CD8-positive, alpha-beta memory T cell (primary cell): ENCODE results near the gene ZNF664. TPM values are rescaled to one million over a fixed set of nuclear protein-coding genes. Genes with fewer than 3 reads are reported as not detected.

Source experiments
- CTCF ChIA-PET: fragments of 350-600 bp; sonication (Branson Sonifier 250); formaldehyde crosslinking; loops from one replicate; lab custom pipeline; 2021; ENCODE audit warnings: antibody characterized with exemption; lab: Charles Lee
- POLR2A ChIA-PET: fragments of 350-600 bp; sonication (Branson Sonifier 250); formaldehyde crosslinking; loops from one replicate; lab custom pipeline; 2021; ENCODE audit warnings: antibody characterized with exemption; lab: Charles Lee
- DNase-seq, 5 donors: peaks; one replicate each; pipeline versions ENCODE4 v3.0.0 to v3.0.0-alpha.2; 2020 to 2022; ENCODE audit warnings: mixed read lengths in 1 of 5
- H3K27ac ChIP-seq: one replicate; pipeline ENCODE4 v1.7.0; 2013; ENCODE audit warnings: low read depth, mild to moderate bottlenecking, low read length, moderate library complexity
- H3K27me3 ChIP-seq: 2 replicates; pipeline ENCODE4 v1.7.0; 2013; ENCODE audit warnings: low read length, mild to moderate bottlenecking; ENCODE audit not compliant: insufficient read depth, poor library complexity, severe bottlenecking
- H3K36me3 ChIP-seq: 2 replicates; pipeline ENCODE4 v1.7.0; 2013; ENCODE audit warnings: mild to moderate bottlenecking, low read length, moderate library complexity; ENCODE audit not compliant: insufficient read depth
- H3K4me1 ChIP-seq: 2 replicates; pipeline ENCODE4 v1.7.0; 2013; ENCODE audit warnings: mild to moderate bottlenecking, low read length, moderate library complexity; ENCODE audit not compliant: insufficient read depth
- H3K4me3 ChIP-seq: 2 replicates; pipeline ENCODE4 v1.7.0; 2013; ENCODE audit warnings: mild to moderate bottlenecking, low read length
- H3K9me3 ChIP-seq: 2 replicates; pipeline ENCODE4 v1.7.0; 2013; ENCODE audit warnings: mild to moderate bottlenecking, low read length
- H3K27ac Mint-ChIP-seq, 8 donors: one replicate each; pipeline ENCODE4 v1.8.0; 2020 to 2021; ENCODE audit warnings: mixed read lengths in 8 of 8, mild to moderate bottlenecking in 6 of 8, inconsistent platforms in 3 of 8, moderate library complexity in 3 of 8
- H3K27me3 Mint-ChIP-seq, 2 donors: one replicate each; pipeline ENCODE4 v1.8.0; 2020 to 2021; ENCODE audit warnings: mixed read lengths in 2 of 2, mild to moderate bottlenecking in 1 of 2, moderate library complexity in 1 of 2
- H3K36me3 Mint-ChIP-seq, 3 donors: one replicate each; pipeline ENCODE4 v1.8.0; 2020 to 2021; ENCODE audit warnings: mixed read lengths in 3 of 3, inconsistent platforms in 1 of 3, mild to moderate bottlenecking in 1 of 3
- H3K4me1 Mint-ChIP-seq, 3 donors: one replicate each; pipeline ENCODE4 v1.8.0; 2020 to 2021; ENCODE audit warnings: mixed read lengths in 3 of 3, inconsistent platforms in 1 of 3, mild to moderate bottlenecking in 1 of 3
- H3K4me3 Mint-ChIP-seq, 7 donors: one replicate each; pipeline ENCODE4 v1.8.0; 2020 to 2021; ENCODE audit warnings: mixed read lengths in 7 of 7, mild to moderate bottlenecking in 6 of 7, moderate library complexity in 4 of 7, inconsistent platforms in 2 of 7
- H3K9me3 Mint-ChIP-seq, 5 donors: one replicate each; pipeline ENCODE4 v1.8.0; 2020 to 2022; ENCODE audit warnings: mixed read lengths in 5 of 5, mild to moderate bottlenecking in 3 of 5, moderate library complexity in 2 of 5, inconsistent platforms in 1 of 5
- polyA plus RNA-seq: library from polyadenylated mRNA; unstranded; fragments of 300-500 nt; fragmentation: Illumina TruSeq; gene quantifications from one replicate; pipeline ENCODE4 v1.2.3, GENCODE V29; 2021
- total RNA-seq, 2 experiments: library from RNA; stranded (reverse); gene quantifications; one replicate each; pipeline ENCODE4 v1.2.3, GENCODE V29; 2021

The ZNF664 gene
- total and polyA plus RNA-seq, 3 experiments from 2014 or later = 10.8 to 75.8 (median 73.0) TPM

GRCh38 chr12:123933214-123933613 is 39.8 kb upstream of the ZNF664 start:
- CTCF ChIA-PET = no interaction called here

GRCh38 chr12:123934016-123934620 is 38.9 kb upstream of the ZNF664 start:
- ChIA-PET POLR2A (no interaction called here), CTCF (no interaction called here)
- H3K4me1 Mint-ChIP-seq = peaks cover 35 to 59% (median 40%) of the 10 kb centered on the region in 3 donors
- no peak overlapping the region for H3K4me3 Mint-ChIP-seq
- Histone ChIP-seq H3K9me3 (no peaks in the 10 kb centered on the region), H3K4me3 (no peak overlapping the region), H3K27ac (no peak overlapping the region), H3K27me3 (no peaks in the 10 kb centered on the region), H3K36me3 (no peaks in the 10 kb centered on the region), H3K4me1 (peaks cover 38% of the 10 kb centered on the region)
- H3K9me3 Mint-ChIP-seq = no peaks in the 10 kb centered on the region
- H3K27ac Mint-ChIP-seq = peak overlapping the region in 1 of 8 donors; percentile 36
- peaks cover 0 to 18% (median 8%) of the 10 kb centered on the region in 3 donors for H3K36me3 Mint-ChIP-seq
- H3K27me3 Mint-ChIP-seq = peaks cover 5 to 14% of the 10 kb centered on the region in 2 donors
- no peak for DNase-seq

More at GRCh38 chr12:123933214-123933613, 39.8 kb upstream of the ZNF664 start:
- Mint-ChIP-seq H3K27me3 (peaks cover 12 to 15% of the 10 kb centered on the region in 2 donors), H3K36me3 (peaks cover 0 to 16% (median 8%) of the 10 kb centered on the region in 3 donors), H3K9me3 (no peaks in the 10 kb centered on the region), H3K4me3 (peak overlapping the region in 1 of 7 donors; percentile 87), H3K27ac (peak overlapping the region in 1 of 8 donors; percentile 36), H3K4me1 (peaks cover 26 to 50% (median 31%) of the 10 kb centered on the region in 3 donors)
- no peak overlapping the region for H3K27ac ChIP-seq
- peaks cover 29% of the 10 kb centered on the region for H3K4me1 ChIP-seq
- no peak for DNase-seq
- no peak overlapping the region for H3K4me3 ChIP-seq
- H3K9me3 ChIP-seq = no peaks in the 10 kb centered on the region
- no peaks in the 10 kb centered on the region for H3K27me3 ChIP-seq
- POLR2A ChIA-PET = no interaction called here
- H3K36me3 ChIP-seq = no peaks in the 10 kb centered on the region

DNA sequence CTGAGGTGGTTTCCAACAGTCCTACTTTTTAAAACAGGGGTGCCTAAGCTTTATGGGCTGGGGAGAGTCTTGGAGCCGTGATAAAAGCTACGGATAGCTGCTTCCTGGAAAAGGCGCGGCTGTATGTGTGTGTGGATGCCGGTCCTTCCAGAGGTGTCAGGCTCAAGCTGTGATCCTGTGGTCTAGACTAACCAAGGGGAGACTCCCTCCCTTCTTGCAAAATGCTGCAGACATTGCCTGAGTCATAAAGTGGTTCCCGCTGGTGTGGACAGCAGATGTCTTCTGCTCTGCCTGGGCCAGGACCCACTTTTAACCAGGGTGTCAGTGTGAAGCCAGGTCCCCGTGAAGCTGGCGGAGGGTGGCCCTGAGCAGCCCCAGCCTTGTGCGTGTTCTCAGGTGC is 38.2 kb upstream of the ZNF664 start:
- no peaks in the 10 kb centered on the region for H3K27me3 ChIP-seq
- H3K9me3 Mint-ChIP-seq = no peaks in the 10 kb centered on the region
- ChIA-PET CTCF (interaction anchor here (2.5 kb wide), 1 partner anchor 29 kb away, joined by 6 read pairs; no protein-coding TSS in a partner anchor), POLR2A (no interaction called here)
- H3K4me1 Mint-ChIP-seq = peaks cover 36 to 61% (median 44%) of the 10 kb centered on the region in 3 donors
- H3K4me1 ChIP-seq = peaks cover 39% of the 10 kb centered on the region
- peaks cover 5 to 13% of the 10 kb centered on the region in 2 donors for H3K27me3 Mint-ChIP-seq
- H3K4me3 Mint-ChIP-seq = no peak overlapping the region
- H3K27ac Mint-ChIP-seq = peak overlapping the region in 2 of 8 donors; percentile 47 to 84
- H3K36me3 ChIP-seq = no peaks in the 10 kb centered on the region
- no peak overlapping the region for H3K4me3 ChIP-seq
- DNase-seq = no peak
- no peaks in the 10 kb centered on the region for H3K9me3 ChIP-seq
- no peak overlapping the region for H3K27ac ChIP-seq
- H3K36me3 Mint-ChIP-seq = peaks cover 0 to 20% (median 8%) of the 10 kb centered on the region in 3 donors

DNA sequence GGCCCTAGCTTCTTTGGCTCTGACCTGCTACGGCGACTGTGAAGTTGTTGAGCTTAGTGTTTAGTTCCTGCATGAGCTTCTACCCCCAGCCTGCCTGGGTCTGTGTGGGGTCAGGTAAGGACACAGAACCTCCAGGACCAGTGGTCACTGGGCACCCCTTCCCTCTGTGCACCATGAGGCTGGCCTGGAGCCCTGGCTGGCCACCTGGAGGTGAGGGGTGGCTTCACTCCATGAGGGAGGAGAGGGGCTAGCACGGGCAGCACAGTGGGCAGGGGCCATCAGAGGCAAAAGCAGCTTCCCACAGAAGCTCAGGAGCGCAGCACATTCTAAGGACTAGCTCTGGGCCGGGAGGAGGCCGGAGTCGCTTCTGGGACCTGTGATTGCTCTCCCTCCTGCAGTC is 37.1 kb upstream of the ZNF664 start:
- CTCF ChIA-PET = interaction anchor here (2.5 kb wide), 1 partner anchor 30 kb away, joined by 6 read pairs; no protein-coding TSS in a partner anchor
- H3K9me3 ChIP-seq = no peaks in the 10 kb centered on the region
- POLR2A ChIA-PET = no interaction called here
- peaks cover 39% of the 10 kb centered on the region for H3K4me1 ChIP-seq
- Mint-ChIP-seq H3K4me1 (peaks cover 38 to 61% (median 44%) of the 10 kb centered on the region in 3 donors), H3K36me3 (peaks cover 0 to 26% (median 11%) of the 10 kb centered on the region in 3 donors), H3K9me3 (no peaks in the 10 kb centered on the region), H3K4me3 (peak overlapping the region in 2 of 7 donors; percentile 41 to 53), H3K27ac (peak overlapping the region in 5 of 8 donors; percentile 72 to 92 (median 88)), H3K27me3 (peaks cover 5 to 7% of the 10 kb centered on the region in 2 donors)
- no peak for DNase-seq
- H3K27me3 ChIP-seq = no peaks in the 10 kb centered on the region
- no peak overlapping the region for H3K27ac ChIP-seq
- H3K4me3 ChIP-seq = no peak overlapping the region
- no peaks in the 10 kb centered on the region for H3K36me3 ChIP-seq

- peaks cover under 1 to 31% (median 11%) of the 10 kb centered on the region in 3 donors for H3K36me3 Mint-ChIP-seq
- H3K4me1 ChIP-seq = peaks cover 35% of the 10 kb centered on the region
- H3K9me3 Mint-ChIP-seq = no peaks in the 10 kb centered on the region
- peak overlapping the region; percentile 72 to 97 (median 87) for H3K27ac Mint-ChIP-seq
- peak overlapping the region; percentile 41 to 69 (median 53) for H3K4me3 Mint-ChIP-seq
- no peaks in the 10 kb centered on the region for H3K36me3 ChIP-seq
- POLR2A ChIA-PET = no interaction called here
- H3K4me1 Mint-ChIP-seq = peaks cover 37 to 57% (median 42%) of the 10 kb centered on the region in 3 donors
- CTCF ChIA-PET = interaction anchor here (2.5 kb wide), 1 partner anchor 31 kb away, joined by 6 read pairs; no protein-coding TSS in a partner anchor
- H3K27me3 Mint-ChIP-seq = peaks cover 4 to 5% of the 10 kb centered on the region in 2 donors
- H3K27ac ChIP-seq = no peak overlapping the region
- DNase-seq = no peak
- H3K27me3 ChIP-seq = no peaks in the 10 kb centered on the region
- no peaks in the 10 kb centered on the region for H3K9me3 ChIP-seq
- no peak overlapping the region for H3K4me3 ChIP-seq
Measured at GRCh38 chr12:123936471-123936870, 36.5 kb upstream of the ZNF664 start.

DNA sequence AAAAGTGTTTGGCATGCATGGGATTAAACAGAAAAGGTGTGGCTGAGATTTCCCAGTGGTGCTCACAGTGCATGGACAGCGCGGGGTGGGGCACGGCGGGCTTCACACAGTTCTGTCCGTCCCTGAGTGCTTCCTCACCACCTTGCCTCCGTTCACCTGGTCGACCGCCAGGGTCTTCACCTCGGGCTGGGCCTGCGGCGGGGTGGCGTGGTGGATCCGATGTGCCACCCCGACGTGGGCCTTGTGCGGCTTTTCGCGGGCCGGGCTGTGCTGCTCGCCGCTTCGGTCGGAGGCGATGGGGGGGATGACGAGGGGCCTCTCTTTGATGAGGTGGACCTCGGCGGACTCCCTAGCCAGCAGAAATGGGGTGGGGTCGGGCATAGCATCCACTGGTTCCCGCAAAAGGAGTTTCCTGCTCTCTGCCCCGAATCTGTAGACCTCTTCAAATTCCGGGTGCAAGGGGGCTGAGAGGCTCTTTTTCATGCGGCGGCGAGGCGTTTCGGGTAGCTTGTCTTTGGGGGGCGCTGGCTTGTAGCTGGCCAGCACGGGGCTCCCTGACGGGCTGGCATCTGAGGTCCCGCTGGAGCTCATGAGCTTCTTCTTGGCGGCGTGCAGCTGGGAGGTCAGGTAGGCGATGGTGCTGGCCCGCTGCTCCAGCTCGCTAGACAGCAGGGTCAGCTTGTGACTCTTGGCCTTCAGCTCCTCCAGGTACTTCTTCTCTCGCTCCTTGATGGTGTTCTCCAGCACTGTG is 35.9 kb upstream of the ZNF664 start:
- no peak for DNase-seq
- peaks cover 30 to 50% (median 35%) of the 10 kb centered on the region in 3 donors for H3K4me1 Mint-ChIP-seq
- Histone ChIP-seq H3K27me3 (no peaks in the 10 kb centered on the region), H3K27ac (peak overlapping the region; percentile 13), H3K36me3 (no peaks in the 10 kb centered on the region), H3K4me3 (peak overlapping the region; percentile 72), H3K4me1 (peaks cover 28% of the 10 kb centered on the region), H3K9me3 (no peaks in the 10 kb centered on the region)
- POLR2A ChIA-PET = no interaction called here
- no peaks in the 10 kb centered on the region for H3K9me3 Mint-ChIP-seq
- CTCF ChIA-PET = interaction anchor here (1.2 to 2.5 kb wide), 2 partner anchors 32 to 34 kb away, joined by 4 to 6 read pairs; no protein-coding TSS in a partner anchor
- H3K4me3 Mint-ChIP-seq = peak overlapping the region; percentile 64 to 89 (median 77)
- H3K27ac Mint-ChIP-seq = peak overlapping the region; percentile 85 to 99 (median 96)
- peaks cover 0 to 2% of the 10 kb centered on the region in 2 donors for H3K27me3 Mint-ChIP-seq
- peaks cover 5 to 37% (median 17%) of the 10 kb centered on the region in 3 donors for H3K36me3 Mint-ChIP-seq

DNA sequence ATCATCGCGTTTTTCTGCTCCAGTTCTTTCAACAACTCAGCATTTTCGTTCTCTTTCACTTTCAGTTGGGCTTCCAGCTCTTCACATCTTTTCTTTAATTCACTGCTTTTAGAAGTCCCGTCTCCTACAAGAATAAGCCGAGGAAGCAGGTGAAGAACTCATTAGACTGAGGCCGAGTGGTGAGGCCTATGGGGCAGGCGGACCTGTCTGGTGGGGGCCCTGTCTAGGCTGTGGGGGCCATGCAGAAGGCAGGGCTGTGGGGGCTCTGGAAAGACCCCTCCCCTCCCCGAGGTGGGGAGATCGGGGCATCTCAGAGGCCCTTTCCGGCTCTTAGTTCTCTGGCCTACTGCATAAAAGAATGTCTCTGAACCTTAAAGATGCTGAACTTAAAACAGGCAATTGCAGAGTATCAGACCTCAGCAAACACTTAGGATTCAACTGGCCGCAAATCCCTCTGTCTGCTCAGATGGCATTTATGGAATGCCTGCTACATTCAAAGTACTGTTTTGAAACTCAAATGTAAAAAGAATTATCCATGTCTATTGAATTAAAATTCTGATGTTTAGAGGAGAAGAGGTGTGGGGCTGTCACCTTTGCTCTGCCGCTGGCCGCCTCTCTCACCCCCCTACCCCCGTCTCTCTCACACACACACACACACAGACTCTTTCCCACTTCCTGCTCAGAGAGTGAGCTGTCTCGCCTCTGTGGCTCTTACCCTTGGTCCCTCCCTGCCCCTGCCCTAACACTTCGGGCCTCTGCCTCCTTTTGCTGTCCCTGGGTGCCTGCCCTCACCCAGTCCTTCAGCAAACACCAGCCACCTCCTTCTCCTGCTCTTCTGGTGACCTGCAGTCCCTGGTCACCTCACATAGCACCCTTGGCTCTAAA is 35.1 kb upstream of the ZNF664 start:
- no peaks in the 10 kb centered on the region for H3K9me3 Mint-ChIP-seq
- Histone ChIP-seq H3K36me3 (no peaks in the 10 kb centered on the region), H3K9me3 (no peaks in the 10 kb centered on the region), H3K4me3 (peak overlapping the region; percentile 72), H3K27ac (peak overlapping the region; percentile 13), H3K4me1 (peaks cover 21% of the 10 kb centered on the region), H3K27me3 (no peaks in the 10 kb centered on the region)
- peak overlapping the region; percentile 64 to 89 (median 77) for H3K4me3 Mint-ChIP-seq
- ChIA-PET CTCF (interaction anchor here (1.2 to 1.8 kb wide), 3 partner anchors 27 to 34 kb away, joined by 4 to 8 read pairs (median 4); no protein-coding TSS in a partner anchor), POLR2A (no interaction called here)
- H3K36me3 Mint-ChIP-seq = peaks cover 13 to 45% (median 22%) of the 10 kb centered on the region in 3 donors
- peak; percentile 29 to 79 (median 49) for DNase-seq
- H3K4me1 Mint-ChIP-seq = peaks cover 28 to 44% (median 29%) of the 10 kb centered on the region in 3 donors
- H3K27ac Mint-ChIP-seq = peak overlapping the region; percentile 85 to 99 (median 94)
- H3K27me3 Mint-ChIP-seq = no peaks in the 10 kb centered on the region
